Activated B cell treated with CpG ODN at 0.5 μM for 24 hours (primary cell): Measurements from ENCODE around the gene NPSR1. TPM values are rescaled to one million over a fixed set of nuclear protein-coding genes. Genes with fewer than 3 reads are reported as not detected.
"Not testable (repeated sequence)": the region's sequence is repeated elsewhere in the genome, so short reads cannot be mapped to it uniquely, and the experiment has no call there.

ENCODE experiments used
- ATAC-seq: fragments of 200-7000 bp; cut with Tn5 transposase; one replicate; pipeline ENCODE4 v1.10.0; 2021; ENCODE audit warnings: low read depth, mild to moderate bottlenecking, moderate library complexity
- CTCF ChIA-PET: fragments of 350-600 bp; sonication (Branson Sonifier 250); formaldehyde crosslinking; loops from one replicate; lab custom pipeline; 2021; ENCODE audit warnings: antibody characterized with exemption; lab: Charles Lee
- POLR2A ChIA-PET: fragments of 350-600 bp; sonication (Branson Sonifier 250); formaldehyde crosslinking; loops from one replicate; lab custom pipeline; 2021; ENCODE audit warnings: antibody characterized with exemption; lab: Charles Lee
- DNase-seq: peaks from one replicate; pipeline ENCODE4 v3.0.0; 2022
- H3K27ac Mint-ChIP-seq: one replicate; pipeline ENCODE4 v1.8.0; 2020; ENCODE audit warnings: mixed read lengths
- H3K27me3 Mint-ChIP-seq: one replicate; pipeline ENCODE4 v1.8.0; 2021; ENCODE audit warnings: mixed read lengths
- H3K36me3 Mint-ChIP-seq: one replicate; pipeline ENCODE4 v1.8.0; 2021; ENCODE audit warnings: low read depth, mixed read lengths
- H3K4me1 Mint-ChIP-seq: one replicate; pipeline ENCODE4 v1.8.0; 2021; ENCODE audit warnings: mixed read lengths
- H3K4me3 Mint-ChIP-seq: one replicate; pipeline ENCODE4 v1.8.0; 2020; ENCODE audit warnings: mild to moderate bottlenecking, mixed read lengths
- H3K9me3 Mint-ChIP-seq: one replicate; pipeline ENCODE4 v1.8.0; 2020; ENCODE audit warnings: mixed read lengths
- CTCF ChIP-seq: fragments of 200-600 bp; IDR thresholded peaks from one replicate; pipeline ENCODE4 v1.8.0; 2022; ENCODE audit warnings: antibody characterized with exemption, mild to moderate bottlenecking
- intact Hi-C: fragments of 100-400 bp; cut with micrococcal nuclease; formaldehyde crosslinking; loops from one replicate; pipeline ENCODE4 v1.15.1; 2024
- total RNA-seq: library from RNA; stranded (reverse); gene quantifications from 2 replicates; pipeline ENCODE4 v1.2.3, GENCODE V29; 2022

Gene NPSR1
- total RNA-seq, 1 donor from 2014 or later, result not detected

- no peaks in the 10 kb centered on the region for H3K27me3 Mint-ChIP-seq
- TF ChIP-seq CTCF, result no peak
- POLR2A ChIA-PET, result no interaction called here
- H3K27ac Mint-ChIP-seq, result no peak overlapping the region
- no peak for ATAC-seq
- intact Hi-C loops, result no loop called here
- no peak overlapping the region for H3K4me3 Mint-ChIP-seq
- no peaks in the 10 kb centered on the region for H3K36me3 Mint-ChIP-seq
- DNase-seq, result no peak
- H3K9me3 Mint-ChIP-seq, result peaks cover 4% of the 10 kb centered on the region
- CTCF ChIA-PET, result no interaction called here
- H3K4me1 Mint-ChIP-seq, result no peaks in the 10 kb centered on the region
Measured at GRCh38 chr7:34869057-34869456, 211.0 kb downstream of the NPSR1 start.

- not testable (repeated sequence) for H3K9me3 Mint-ChIP-seq
Measured at GRCh38 chr7:34870041-34870440, 212.0 kb downstream of the NPSR1 start.

GRCh38 chr7:34874329-34874728 lies 216.3 kb downstream of the NPSR1 start:
- POLR2A ChIA-PET, H3K9me3 Mint-ChIP-seq, H3K4me3 Mint-ChIP-seq, DNase-seq, H3K36me3 Mint-ChIP-seq, H3K27ac Mint-ChIP-seq, CTCF ChIA-PET, intact Hi-C loops, H3K27me3 Mint-ChIP-seq, ATAC-seq, H3K4me1 Mint-ChIP-seq: not testable (repeated sequence)

More at GRCh38 chr7:34870041-34870440, 212.0 kb downstream of the NPSR1 start:
- H3K4me1 Mint-ChIP-seq, CTCF ChIA-PET, DNase-seq, intact Hi-C loops, POLR2A ChIA-PET, H3K36me3 Mint-ChIP-seq, H3K27ac Mint-ChIP-seq, ATAC-seq, H3K27me3 Mint-ChIP-seq, H3K4me3 Mint-ChIP-seq: not testable (repeated sequence)

- H3K27ac Mint-ChIP-seq, result no peak overlapping the region
- no peaks in the 10 kb centered on the region for H3K36me3 Mint-ChIP-seq
- no peaks in the 10 kb centered on the region for H3K4me1 Mint-ChIP-seq
- no peak for TF ChIP-seq CTCF
- no peak overlapping the region for H3K4me3 Mint-ChIP-seq
- intact Hi-C loops, result no loop called here
- DNase-seq (no peak), ATAC-seq (no peak)
- ChIA-PET CTCF (no interaction called here), POLR2A (no interaction called here)
- peaks cover 4% of the 10 kb centered on the region for H3K9me3 Mint-ChIP-seq
- no peaks in the 10 kb centered on the region for H3K27me3 Mint-ChIP-seq
Measured at GRCh38 chr7:34875481-34875880, 217.5 kb downstream of the NPSR1 start.

DNA sequence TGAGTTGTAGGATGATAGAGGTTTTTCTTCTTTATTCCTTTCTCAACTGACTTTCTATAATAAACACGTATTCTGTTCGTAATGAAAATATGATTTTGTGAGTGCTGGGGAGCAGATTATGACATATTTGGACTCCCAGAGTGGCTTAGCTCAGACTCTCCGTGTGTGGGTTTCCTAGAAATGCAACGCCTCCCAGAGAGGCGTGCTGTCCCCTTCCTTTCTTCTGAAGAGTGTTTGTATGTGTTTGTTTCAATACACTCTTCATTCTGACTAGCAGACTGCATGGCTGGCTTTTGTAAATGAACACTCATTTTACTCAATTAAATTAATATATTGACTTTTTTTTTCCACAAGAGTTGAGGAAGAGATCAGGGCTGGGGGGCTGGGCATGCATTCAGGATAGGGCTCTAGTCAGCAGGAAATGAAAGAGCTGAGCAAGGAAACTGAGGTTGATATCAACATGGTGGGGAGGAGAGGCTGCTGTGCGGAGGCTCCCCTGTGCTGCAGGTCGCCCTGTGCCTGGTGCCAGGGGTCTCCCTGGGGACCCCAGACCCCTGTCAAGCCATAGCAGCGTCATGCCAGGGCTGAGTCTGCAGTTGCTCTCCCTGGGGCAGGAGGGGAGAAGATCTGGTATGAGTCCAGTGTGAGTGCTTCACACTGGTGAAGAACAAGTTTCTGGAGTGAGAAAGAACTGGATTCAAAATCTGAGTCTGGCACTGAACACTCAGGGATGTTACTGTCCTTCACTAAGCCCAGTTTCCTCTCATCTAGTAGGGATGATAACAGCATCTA lies 221.1 kb downstream of the NPSR1 start:
- H3K4me3 Mint-ChIP-seq, H3K4me1 Mint-ChIP-seq, H3K36me3 Mint-ChIP-seq, DNase-seq, intact Hi-C loops, H3K27ac Mint-ChIP-seq, POLR2A ChIA-PET, ATAC-seq, H3K27me3 Mint-ChIP-seq: not testable (repeated sequence)
- CTCF ChIA-PET, result interaction anchor here (0.6 kb wide), 1 partner anchor 96 kb away, joined by 3 read pairs; no protein-coding TSS in a partner anchor
- H3K9me3 Mint-ChIP-seq, result peaks cover 10% of the 10 kb centered on the region

DNA sequence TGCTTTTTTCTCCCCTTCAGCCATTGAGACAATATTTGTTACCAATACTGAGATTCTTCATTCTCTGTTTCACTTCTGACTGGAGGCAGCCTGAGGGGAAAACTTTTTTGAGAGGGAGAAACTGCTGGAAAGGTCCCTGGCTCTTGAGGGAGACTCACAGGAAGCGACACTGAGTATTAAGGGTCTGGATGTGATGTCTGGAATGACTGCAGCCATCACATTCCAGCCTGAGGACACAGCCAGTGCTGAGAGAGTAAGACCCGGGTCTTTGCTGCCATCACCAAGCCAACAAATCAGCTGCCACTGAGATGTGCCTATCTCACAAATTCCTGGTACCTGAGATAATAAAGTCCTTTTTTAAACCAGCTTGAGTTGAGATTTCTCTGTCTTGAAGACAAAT lies 221.9 kb downstream of the NPSR1 start:
- ChIA-PET CTCF (no interaction called here), POLR2A (no interaction called here)
- H3K27me3 Mint-ChIP-seq, result no peaks in the 10 kb centered on the region
- ATAC-seq (no peak), DNase-seq (no peak)
- H3K4me3 Mint-ChIP-seq, result no peak overlapping the region
- no peaks in the 10 kb centered on the region for H3K4me1 Mint-ChIP-seq
- TF ChIP-seq CTCF, result no peak
- intact Hi-C loops, result no loop called here
- H3K9me3 Mint-ChIP-seq, result peaks cover 12% of the 10 kb centered on the region
- H3K36me3 Mint-ChIP-seq, result no peaks in the 10 kb centered on the region
- H3K27ac Mint-ChIP-seq, result no peak overlapping the region

- H3K27me3 Mint-ChIP-seq, CTCF ChIA-PET, POLR2A ChIA-PET, intact Hi-C loops, H3K4me1 Mint-ChIP-seq, ATAC-seq, H3K36me3 Mint-ChIP-seq, H3K4me3 Mint-ChIP-seq, DNase-seq, H3K27ac Mint-ChIP-seq: not testable (repeated sequence)
- peaks cover 12% of the 10 kb centered on the region for H3K9me3 Mint-ChIP-seq
Measured at GRCh38 chr7:34883855-34884254, 225.8 kb downstream of the NPSR1 start.
